H4 (cell line): ENCODE data around the gene ARL8A. TPM values are rescaled to one million over a fixed set of nuclear protein-coding genes. Genes with fewer than 3 reads are reported as not detected.
"Not testable (repeated sequence)": the region's sequence is repeated elsewhere in the genome, so short reads cannot be mapped to it uniquely, and the experiment has no call there.

Experiments used
- DNase-seq: peaks from one replicate; pipeline ENCODE4 v3.0.0-alpha.2; 2015; ENCODE audit warnings: low spot score
- total RNA-seq: library from RNA; depleted of rRNA; stranded (reverse); fragments of >200 nt; shearing (Covaris generic); gene quantifications from 2 replicates; pipeline ENCODE4 v1.2.3, GENCODE V29; 2014; rRNA removed

Gene ARL8A
- total RNA-seq = 19.4 and 21.6 TPM in 2 replicates

- no peak for DNase-seq
Measured at GRCh38 chr1:202144402-202145067, at the start of gene ARL8A. Gene ARL8A (minus strand): TSS chr1:202144737. CDS start chr1:202144572, 165 bp downstream.

GRCh38 chr1:202194328-202194648 is 49.8 kb upstream of the ARL8A start:
- DNase-seq = no peak

GRCh38 chr1:202193614-202194327 is 49.2 kb upstream of the ARL8A start, which contains the start of gene LGR6:
Gene LGR6 (plus strand): TSS chr1:202193799. CDS start chr1:202193990, 191 bp downstream.
- no peak for DNase-seq

GRCh38 chr1:202192770-202193613 is 48.5 kb upstream of the ARL8A start:
- DNase-seq = peak; percentile 30

- not testable (repeated sequence) for DNase-seq
Measured at GRCh38 chr1:202191391-202191790, 46.9 kb upstream of the ARL8A start.

GRCh38 chr1:202189918-202190715 is 45.6 kb upstream of the ARL8A start:
- DNase-seq = no peak

- DNase-seq = peak; percentile 59
Measured at GRCh38 chr1:202189001-202189790, 44.7 kb upstream of the ARL8A start.

GRCh38 chr1:202187697-202188407 is 43.3 kb upstream of the ARL8A start:
- no peak for DNase-seq

- no peak for DNase-seq
Measured at GRCh38 chr1:202187041-202187671, 42.6 kb upstream of the ARL8A start.

- DNase-seq = no peak
Measured at GRCh38 chr1:202186327-202186726, 41.8 kb upstream of the ARL8A start.

- DNase-seq = peak; percentile 88
Measured at GRCh38 chr1:202184750-202185460, 40.4 kb upstream of the ARL8A start.

- no peak for DNase-seq
Measured at GRCh38 chr1:202182040-202182877, 37.7 kb upstream of the ARL8A start.

- DNase-seq = no peak
Measured at GRCh38 chr1:202181586-202181985, 37.0 kb upstream of the ARL8A start.

- not testable (repeated sequence) for DNase-seq
Measured at GRCh38 chr1:202180751-202181139, 36.2 kb upstream of the ARL8A start.

GRCh38 chr1:202179828-202180750 is 35.6 kb upstream of the ARL8A start:
- DNase-seq = no peak

GRCh38 chr1:202176949-202177927 is 32.7 kb upstream of the ARL8A start:
- DNase-seq = no peak
